Measurements from ENCODE around the gene COQ8A.

DNA sequence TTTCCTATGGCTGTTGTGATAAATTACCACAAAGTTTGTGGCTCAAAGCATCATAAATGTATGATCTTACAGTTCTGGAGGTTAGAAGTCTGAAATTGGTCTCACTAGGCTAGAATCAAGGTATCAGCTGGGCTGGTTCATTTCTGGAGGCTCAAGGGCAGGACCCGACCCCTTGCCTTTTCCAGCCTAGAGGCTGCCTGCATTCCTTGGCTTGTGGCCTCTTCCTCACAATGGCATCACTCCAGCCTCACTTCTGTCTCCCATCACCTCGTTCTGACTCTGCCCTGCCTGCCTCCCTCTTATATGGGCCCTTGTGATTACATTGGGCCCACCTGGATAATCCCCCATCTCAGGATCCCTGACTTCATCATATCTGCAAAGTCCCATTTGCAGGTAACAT is 8.0 kb downstream of the COQ8A start:
- no peak for TF ChIP-seq MAX (IDR thresholded peaks at IDR 0.05; ENCODE audit: low read depth, low read length)
- no peak for TF ChIP-seq CTCF (IDR thresholded peaks at IDR 0.05; ENCODE audit: low read depth, low read length)
- no peak for TF ChIP-seq MYC (IDR thresholded peaks at IDR 0.05; ENCODE audit: low read depth, low read length)

Measured in NB4 (cell line).